Measurements from ENCODE around the gene CPB2.

DNA sequence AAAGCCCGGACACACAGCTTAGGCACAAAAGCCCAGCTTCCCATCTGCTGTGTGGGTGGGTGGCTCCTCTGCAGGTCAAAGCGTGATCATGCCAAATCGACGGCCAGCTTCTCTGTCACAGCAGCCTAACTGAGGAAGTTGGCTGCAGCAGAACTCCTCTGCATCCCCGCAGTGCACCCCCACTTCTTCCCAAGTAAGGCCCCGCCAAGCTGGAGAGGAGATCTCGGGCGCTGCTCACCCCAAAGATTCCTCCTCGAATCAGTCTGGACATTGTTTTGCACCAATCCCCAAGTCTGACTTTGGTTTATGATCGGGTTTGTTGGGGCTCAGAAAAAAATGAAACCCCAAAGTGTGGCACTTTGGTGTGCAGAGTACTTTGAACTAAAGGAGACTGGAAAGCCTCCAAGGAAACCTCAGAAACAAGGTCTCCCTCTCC, 19.7 kb upstream of the CPB2 start:
- TF ChIP-seq CTCF (IDR thresholded peaks at IDR 0.05) (no peak), POLR2A (IDR thresholded peaks at IDR 0.05) (no peak)

All from prostate gland (tissue), 2 donors.